ENCODE measurements around the gene PARD3B.

DNA sequence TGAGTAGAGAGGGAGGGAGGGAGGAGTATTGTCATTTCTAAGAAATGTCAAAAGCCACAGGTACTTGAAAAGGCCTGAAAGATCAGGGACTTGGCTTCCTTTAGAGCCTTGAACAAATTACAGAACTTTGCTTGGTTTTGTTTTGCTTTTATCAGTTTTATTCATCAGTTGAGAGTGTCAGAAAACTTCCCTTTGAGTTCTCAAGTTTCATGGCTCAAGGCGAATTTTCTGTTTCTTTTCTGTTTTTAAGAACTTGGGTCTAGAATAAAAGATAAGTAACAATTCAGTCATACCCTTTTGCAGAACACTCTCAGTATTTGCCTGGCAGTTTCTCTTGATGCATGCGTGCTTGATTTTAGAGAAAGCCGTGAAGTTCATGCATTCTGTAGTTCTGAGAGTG, 531.9 kb downstream of the PARD3B start:
- TF ChIP-seq CTCF (conservative IDR thresholded peaks at IDR 0.05; ENCODE audit: low read depth, low read length) = no peak
- no peak for TF ChIP-seq POLR2A (IDR thresholded peaks at IDR 0.05; ENCODE audit: low read depth, low read length)
- TF ChIP-seq FOS (IDR thresholded peaks at IDR 0.05; ENCODE audit: low read depth, low read length) = no peak
- TF ChIP-seq CEBPB (IDR thresholded peaks at IDR 0.05; ENCODE audit: low read depth, low read length) = no peak
- no peak for TF ChIP-seq MXI1 (IDR thresholded peaks at IDR 0.05; ENCODE audit: borderline replicate concordance, low read depth, low read length)
- no peak for TF ChIP-seq RAD21 (IDR thresholded peaks at IDR 0.05; ENCODE audit: low read length)
- no peak for TF ChIP-seq SMC3 (IDR thresholded peaks at IDR 0.05; ENCODE audit: low read depth, low read length)
